Measurements from ENCODE around the gene EML4.

GRCh38 chr2:42164046-42164445, 5.1 kb upstream of the EML4 start:
- TF ChIP-seq CTCF (IDR thresholded peaks at IDR 0.05) (no peak), EZH2 (IDR thresholded peaks at IDR 0.05; ENCODE audit: borderline replicate concordance, insufficient read depth, low read depth, low read length, poor library complexity, severe bottlenecking) (no peak)
